OCI-LY7 (cell line): ENCODE measurements around the gene APBA1.

Source experiments
- CTCF ChIP-seq: fragments of 200-600 bp; sonication (generic); conservative IDR thresholded peaks from 2 replicates; pipeline ENCODE4 v1.5.1; 2014; ENCODE audit warnings: mild to moderate bottlenecking, antibody characterized with exemption, low read length, moderate library complexity, mixed read lengths
- EZH2phosphoT487 ChIP-seq: fragments of 200-600 bp; sonication (generic); IDR thresholded peaks from 2 replicates; pipeline ENCODE4 v1.6.1; 2018; ENCODE audit warnings: low read depth, borderline replicate concordance, mild to moderate bottlenecking, mixed run types, antibody characterized with exemption, low read length, moderate library complexity, mixed read lengths

- TF ChIP-seq CTCF (no peak), EZH2phosphoT487 (no peak)
Observed at GRCh38 chr9:69585571-69585970, 86.6 kb downstream of the APBA1 start.
